PC-9 (cell line): Measurements from ENCODE around the gene ATP1B1. TPM values are rescaled to one million over a fixed set of nuclear protein-coding genes. Genes with fewer than 3 reads are reported as not detected.

ENCODE experiments used
- BruUV-seq: library from RNA; stranded (reverse); fragments of 400-500 nt; replicated peaks from 2 replicates; lab custom pipeline; 2021; lab: Mats Ljungman, UMichigan
- CTCF ChIA-PET: fragments of 300-600 bp; sonication (Branson Sonifier 250); formaldehyde crosslinking; loops from one replicate; lab custom pipeline; 2022; ENCODE audit warnings: antibody characterized with exemption; lab: Charles Lee
- POLR2A ChIA-PET: fragments of 300-600 bp; sonication (Branson Sonifier 250); formaldehyde crosslinking; loops from one replicate; lab custom pipeline; 2022; ENCODE audit warnings: antibody characterized with exemption; ENCODE audit not compliant: unreplicated experiment; lab: Charles Lee
- DNase-seq, 2 experiments: peaks; one replicate each; pipeline versions ENCODE4 v3.0.0 to v3.0.0-alpha.2; 2015 to 2022; ENCODE audit warnings: mixed read lengths in 1 of 2
- H2AFZ ChIP-seq: fragments of 200-600 bp; sonication (generic); 2 replicates; pipeline ENCODE4 v1.8.1; 2017; ENCODE audit warnings: antibody characterized with exemption
- H3F3A ChIP-seq: fragments of 200-600 bp; sonication (generic); 2 replicates; pipeline ENCODE4 v1.8.1; 2017; ENCODE audit warnings: antibody characterized with exemption, mild to moderate bottlenecking, low read depth; ENCODE audit not compliant: insufficient read depth
- H3K27ac ChIP-seq: fragments of 200-600 bp; sonication (generic); 2 replicates; pipeline ENCODE4 v1.6.1; 2016; ENCODE audit warnings: mixed run types
- H3K27me3 ChIP-seq: fragments of 200-600 bp; sonication (generic); 2 replicates; pipeline ENCODE4 v1.6.1; 2016; ENCODE audit warnings: low read depth, mixed run types; ENCODE audit not compliant: insufficient read depth
- H3K36me3 ChIP-seq: fragments of 200-600 bp; sonication (generic); 2 replicates; pipeline ENCODE4 v1.6.1; 2016; ENCODE audit warnings: low read depth, mixed run types
- H3K4me1 ChIP-seq: fragments of 200-600 bp; sonication (generic); replicated peaks from 2 replicates; pipeline ENCODE4 v1.6.1; 2016; ENCODE audit warnings: mixed run types; ENCODE audit not compliant: insufficient read depth
- H3K4me2 ChIP-seq: fragments of 200-600 bp; sonication (generic); 2 replicates; pipeline ENCODE4 v1.6.1; 2017; ENCODE audit warnings: mixed run types
- H3K4me3 ChIP-seq: fragments of 200-600 bp; sonication (generic); 2 replicates; pipeline ENCODE4 v1.6.1; 2016; ENCODE audit warnings: mixed run types
- H3K79me2 ChIP-seq: fragments of 200-600 bp; sonication (generic); 2 replicates; pipeline ENCODE4 v1.6.1; 2017; ENCODE audit warnings: low read depth, mixed run types
- H3K9me2 ChIP-seq: fragments of 200-600 bp; sonication (generic); 2 replicates; pipeline ENCODE4 v1.8.1; 2017; ENCODE audit warnings: mild to moderate bottlenecking; ENCODE audit not compliant: insufficient read depth
- H3K9me3 ChIP-seq: fragments of 200-600 bp; sonication (generic); 2 replicates; pipeline ENCODE4 v1.8.1; 2016; ENCODE audit warnings: low read depth; ENCODE audit not compliant: insufficient read depth
- H4K20me1 ChIP-seq: fragments of 200-600 bp; sonication (generic); 2 replicates; pipeline ENCODE4 v1.8.1; 2017; ENCODE audit not compliant: insufficient read depth
- EZH2 ChIP-seq: fragments of 200-600 bp; sonication (generic); IDR thresholded peaks from 2 replicates; pipeline ENCODE4 v1.8.0; 2017; ENCODE audit warnings: antibody characterized with exemption, low read depth
- intact Hi-C: fragments of 100-400 bp; cut with micrococcal nuclease; formaldehyde crosslinking; loops from one replicate; pipeline ENCODE4 v1.10.0; 2022; ENCODE audit not compliant: unreplicated experiment
- total RNA-seq: library from RNA; stranded (reverse); gene quantifications from 2 replicates; pipeline ENCODE4 v1.2.3, GENCODE V29; 2021
- TF ChIP-seq, protein P1 (sequence below): fragments of 200-600 bp; sonication (generic); conservative IDR thresholded peaks from 2 replicates; pipeline ENCODE4 v1.6.1; 2017; ENCODE audit warnings: mixed run types, antibody characterized with exemption, mild to moderate bottlenecking, moderate library complexity

Gene ATP1B1
- total RNA-seq, 1 experiment from 2014 or later = 110 TPM

DNA sequence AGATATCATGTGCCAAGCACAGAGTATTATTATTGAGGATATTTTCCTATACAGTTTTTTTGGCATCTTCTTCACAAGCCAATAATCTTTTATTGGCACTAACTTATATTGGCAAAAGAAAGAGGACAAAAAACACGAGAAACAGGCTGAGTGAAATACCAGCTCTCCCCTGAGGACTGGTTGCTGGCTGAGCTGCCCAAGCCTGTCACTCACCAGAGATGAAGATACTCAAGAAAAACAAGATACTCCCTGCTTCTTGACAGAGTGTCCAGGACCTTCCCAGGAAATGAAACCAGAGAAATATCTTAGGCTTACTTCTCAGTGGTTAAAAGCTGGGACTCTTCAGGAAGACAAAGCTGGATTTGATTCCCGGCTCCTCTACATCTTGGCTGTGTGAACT, 35.9 kb upstream of the ATP1B1 start:
- Histone ChIP-seq H3K9me3 (peaks cover 4% of the 10 kb centered on the region; the same call in 1 of the 2 replicates), H3K4me3 (no peak overlapping the region), H3K4me1 (no peaks in the 10 kb centered on the region), H2AFZ (no peak overlapping the region), H3K36me3 (no peaks in the 10 kb centered on the region), H3K79me2 (no peaks in the 10 kb centered on the region), H3K27ac (no peak overlapping the region), H3K9me2 (no peaks in the 10 kb centered on the region), H3K27me3 (no peaks in the 10 kb centered on the region), H4K20me1 (no peaks in the 10 kb centered on the region), H3F3A (no peaks in the 10 kb centered on the region), H3K4me2 (no peak overlapping the region)
- intact Hi-C loops = no loop called here
- TF ChIP-seq EZH2 = no peak
- TF ChIP-seq, protein P1, sequence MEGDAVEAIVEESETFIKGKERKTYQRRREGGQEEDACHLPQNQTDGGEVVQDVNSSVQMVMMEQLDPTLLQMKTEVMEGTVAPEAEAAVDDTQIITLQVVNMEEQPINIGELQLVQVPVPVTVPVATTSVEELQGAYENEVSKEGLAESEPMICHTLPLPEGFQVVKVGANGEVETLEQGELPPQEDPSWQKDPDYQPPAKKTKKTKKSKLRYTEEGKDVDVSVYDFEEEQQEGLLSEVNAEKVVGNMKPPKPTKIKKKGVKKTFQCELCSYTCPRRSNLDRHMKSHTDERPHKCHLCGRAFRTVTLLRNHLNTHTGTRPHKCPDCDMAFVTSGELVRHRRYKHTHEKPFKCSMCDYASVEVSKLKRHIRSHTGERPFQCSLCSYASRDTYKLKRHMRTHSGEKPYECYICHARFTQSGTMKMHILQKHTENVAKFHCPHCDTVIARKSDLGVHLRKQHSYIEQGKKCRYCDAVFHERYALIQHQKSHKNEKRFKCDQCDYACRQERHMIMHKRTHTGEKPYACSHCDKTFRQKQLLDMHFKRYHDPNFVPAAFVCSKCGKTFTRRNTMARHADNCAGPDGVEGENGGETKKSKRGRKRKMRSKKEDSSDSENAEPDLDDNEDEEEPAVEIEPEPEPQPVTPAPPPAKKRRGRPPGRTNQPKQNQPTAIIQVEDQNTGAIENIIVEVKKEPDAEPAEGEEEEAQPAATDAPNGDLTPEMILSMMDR = no peak
- DNase-seq = no peak
- POLR2A ChIA-PET = interaction anchor here (0.7 kb wide), 1 partner anchor 580 kb away, joined by 3 read pairs; no protein-coding TSS in a partner anchor
- CTCF ChIA-PET = no interaction called here
- no TSS peak for BruUV-seq

DNA sequence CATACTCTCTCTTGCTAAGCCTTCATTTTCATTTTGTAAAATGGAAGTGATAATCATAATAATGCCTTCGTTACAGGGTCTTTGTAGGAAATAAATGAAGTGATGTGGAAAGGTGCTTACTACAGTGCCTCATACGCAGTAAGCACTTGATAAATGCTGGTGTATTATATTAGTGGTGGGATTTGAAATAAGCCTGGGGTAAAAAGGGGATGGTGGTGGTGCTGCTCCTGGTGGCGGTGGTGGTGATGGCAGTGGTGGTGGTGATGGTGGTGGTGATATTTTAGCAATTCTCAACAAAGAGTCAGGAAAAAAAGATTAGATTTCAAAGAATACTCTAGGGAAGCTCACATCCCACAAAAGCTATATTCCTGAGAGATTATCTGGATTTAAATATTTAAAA, 35.5 kb upstream of the ATP1B1 start:
- H3K79me2 ChIP-seq = no peaks in the 10 kb centered on the region
- TF ChIP-seq, protein P1 = no peak
- no peak for TF ChIP-seq EZH2
- intact Hi-C loops = no loop called here
- H3K4me2 ChIP-seq = no peak overlapping the region
- no peak for DNase-seq
- H3F3A ChIP-seq = no peaks in the 10 kb centered on the region
- H3K4me3 ChIP-seq = no peak overlapping the region
- H3K9me3 ChIP-seq = peaks cover 4% of the 10 kb centered on the region; the same call in 1 of the 2 replicates
- ChIA-PET POLR2A (interaction anchor here (0.7 kb wide), 1 partner anchor 580 kb away, joined by 3 read pairs; no protein-coding TSS in a partner anchor), CTCF (no interaction called here)
- BruUV-seq = no TSS peak
- no peaks in the 10 kb centered on the region for H3K9me2 ChIP-seq
- no peaks in the 10 kb centered on the region for H3K36me3 ChIP-seq
- no peaks in the 10 kb centered on the region for H4K20me1 ChIP-seq
- no peak overlapping the region for H2AFZ ChIP-seq
- H3K27ac ChIP-seq = no peak overlapping the region
- no peaks in the 10 kb centered on the region for H3K4me1 ChIP-seq
- H3K27me3 ChIP-seq = no peaks in the 10 kb centered on the region

DNA sequence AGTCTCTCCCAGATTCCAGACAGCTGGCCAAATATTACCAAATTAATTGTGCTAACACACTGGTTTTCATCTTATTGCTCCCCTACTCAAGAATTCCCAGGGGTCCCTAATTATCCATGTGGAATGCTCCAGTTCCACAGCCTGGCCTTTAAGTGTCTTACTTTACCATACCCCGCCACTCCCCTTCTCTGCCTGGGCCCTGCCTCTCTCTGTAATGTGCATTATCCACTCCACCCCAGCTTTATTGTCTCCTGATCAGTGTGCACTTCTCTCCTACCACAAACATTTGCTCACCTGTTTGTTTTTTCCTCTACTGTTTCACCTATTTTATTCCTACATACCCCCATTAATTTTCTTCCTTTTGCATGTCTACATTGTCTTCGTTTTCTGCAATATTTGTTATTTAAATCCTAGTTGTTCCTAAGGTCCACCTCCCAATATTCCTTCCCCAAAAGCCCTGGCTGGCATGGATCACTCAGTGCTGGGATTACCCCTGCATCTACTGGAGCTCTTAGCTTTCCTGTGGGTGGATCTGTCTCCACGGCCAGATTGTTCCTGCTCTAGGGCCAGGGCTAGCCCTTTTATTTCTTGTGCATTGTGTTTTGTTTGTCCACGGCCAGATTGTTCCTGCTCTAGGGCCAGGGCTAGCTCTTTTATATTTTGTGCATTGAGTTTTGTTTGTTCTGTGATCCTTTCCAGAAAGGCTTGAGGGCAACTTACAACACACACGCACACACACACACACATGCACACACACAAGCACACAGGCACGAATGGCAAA, 33.4 kb upstream of the ATP1B1 start:
- intact Hi-C loops = no loop called here
- Histone ChIP-seq H3K9me2 (no peaks in the 10 kb centered on the region), H3F3A (no peaks in the 10 kb centered on the region), H3K36me3 (no peaks in the 10 kb centered on the region), H3K4me2 (no peak overlapping the region), H3K4me3 (no peak overlapping the region), H3K79me2 (no peaks in the 10 kb centered on the region), H4K20me1 (no peaks in the 10 kb centered on the region), H3K27me3 (no peaks in the 10 kb centered on the region), H2AFZ (no peak overlapping the region), H3K27ac (no peak overlapping the region), H3K9me3 (no peaks in the 10 kb centered on the region), H3K4me1 (no peaks in the 10 kb centered on the region; the same call in 1 of the 2 replicates)
- TF ChIP-seq, protein P1 = no peak
- TF ChIP-seq EZH2 = no peak
- no peak for DNase-seq
- CTCF ChIA-PET = no interaction called here
- POLR2A ChIA-PET = no interaction called here
- BruUV-seq = no TSS peak
